Heart left ventricle (tissue), 16 donors: ENCODE measurements around the gene SPEG. TPM values are rescaled to one million over a fixed set of nuclear protein-coding genes. Genes with fewer than 3 reads are reported as not detected.

Experiments
- ATAC-seq, 4 donors: fragments of 200-7000 bp; cut with Tn5 transposase; one replicate each; pipeline ENCODE4 v1.9.1; 2020 to 2022; ENCODE audit warnings: moderate library complexity in 4 of 4, mild to moderate bottlenecking in 3 of 4, moderate number of reproducible peaks in 1 of 4
- DNase-seq, 5 donors: peaks; one replicate each; pipeline ENCODE4 v3.0.0-alpha.2; 2020
- H3K27ac ChIP-seq, 12 donors: fragments of 200-600 bp; sonication (generic) in 4 of 12; one replicate each; pipeline versions ENCODE4 v1.5.0 to v1.8.0; 2016 to 2022; ENCODE audit warnings: mild to moderate bottlenecking in 2 of 12
- H3K27me3 ChIP-seq, 9 donors: fragments of 200-600 bp; sonication (generic) in 2 of 9; one replicate each; pipeline versions ENCODE4 v1.5.1 to v1.8.0; 2016 to 2022; ENCODE audit warnings: mild to moderate bottlenecking in 3 of 9
- H3K36me3 ChIP-seq, 9 donors: fragments of 200-600 bp; sonication (generic) in 2 of 9; one replicate each; pipeline versions ENCODE4 v1.5.0 to v1.8.0; 2018 to 2022; ENCODE audit warnings: mild to moderate bottlenecking in 2 of 9
- H3K4me1 ChIP-seq, 12 donors: fragments of 200-600 bp; sonication (generic) in 4 of 12; one replicate each; pipeline versions ENCODE4 v1.5.0 to v1.8.0; 2016 to 2022; ENCODE audit warnings: mild to moderate bottlenecking in 3 of 12
- H3K4me3 ChIP-seq, 12 donors: fragments of 200-600 bp; sonication (generic) in 4 of 12; one replicate each; pipeline versions ENCODE4 v1.5.0 to v1.8.0; 2017 to 2022; ENCODE audit warnings: mild to moderate bottlenecking in 9 of 12, moderate library complexity in 4 of 12
- H3K9me3 ChIP-seq, 12 donors: fragments of 200-600 bp; sonication (generic) in 4 of 12; one replicate each; pipeline versions ENCODE4 v1.5.0 to v1.8.0; 2016 to 2022; ENCODE audit warnings: mild to moderate bottlenecking in 1 of 12
- POLR2A ChIP-seq, 2 donors: fragments of 450-650 bp; IDR thresholded peaks; one replicate each; pipeline ENCODE4 v1.6.1; 2017; ENCODE audit warnings: antibody characterized with exemption in 2 of 2, mild to moderate bottlenecking in 2 of 2, moderate library complexity in 2 of 2
- WGBS, 4 donors: extraction: QIAGEN DNeasy Blood & Tissue Kit in 2 of 4; methylation state at CpG; one replicate each; pipeline versions ENCODE4 v1.1.5 to v1.1.7; 2013 to 2018; 5-methylcytosine and 5-hydroxymethylcytosine counted together
- intact Hi-C, 10 donors: fragments of 100-400 bp; cut with DNase I; formaldehyde crosslinking; loops; one replicate each; pipeline versions ENCODE4 v1.11.1 to v1.14.2; 2022
- polyA plus RNA-seq, 2 donors: library from polyadenylated mRNA; stranded (reverse); fragments of 200-250 nt; gene quantifications; one replicate each; pipeline ENCODE4 v1.2.3, GENCODE V29; 2013
- total RNA-seq, 9 donors: library from RNA; depleted of rRNA in 2 of 9; stranded (reverse); fragments of >200 nt in 2 of 9; fragmentation: NEBNext Ultra II Directional in 3 of 9; extraction: Animal tissue kit (Norgen Biotek cat#: 25700) in 3 of 9; gene quantifications; one replicate each; pipeline versions ENCODE4 v1.1.0 to v1.2.4, GENCODE V29; 2016 to 2023
- TF ChIP-seq, protein P1 (sequence below), 12 donors: fragments of 200-600 bp; sonication (generic) in 4 of 12; IDR thresholded peaks; one replicate each; pipeline versions ENCODE4 v1.5.0 to v1.8.0; 2018 to 2022; ENCODE audit warnings: antibody characterized with exemption in 12 of 12, mild to moderate bottlenecking in 5 of 12
- donor health status: ischemic (EF 13 %, LVEDD 7.1; RV severe dilation, severe dysfunction).
- donor health status: healthy with polysubstance abuse.
- donor health status: DM: no; HTN: yes; CAD: no.
- donor health status: DM: no; HTN: no; CAD: no.
- donor health status: ischemic (EF 25% LVEDD 6.9; RV normal size, moderate dysfunction).
- donor health status: ischemic (EF 25% LVEDD 5.7; RV mildly dilated, moderate dysfunction).
- donor health status: healthy.
- donor health status: DM: yes; HTN: yes; CAD: no.
- donor health status: ischemic (EF 35%, LVEDD 5.7; RV mildly dilated, moderate dysfunction).
- donor health status: nonischemic (EF 11% LVEDD 7.7; RV severe dilation, severe dysfunction).
- donor health status: DM: yes; HTN: yes; CAD: no.
- donor health status: PGD.
- donor health status: ischemic (EF 29% LVEDD 5.4; RV normal size, mild dysfunction).
- donor health status: nonischemic (EF 23%, LVEDD 6.1; RV moderate dilation, normal function).

Gene SPEG
- total and polyA plus RNA-seq, 11 donors = 64.8 to 150 (median 108) TPM

DNA sequence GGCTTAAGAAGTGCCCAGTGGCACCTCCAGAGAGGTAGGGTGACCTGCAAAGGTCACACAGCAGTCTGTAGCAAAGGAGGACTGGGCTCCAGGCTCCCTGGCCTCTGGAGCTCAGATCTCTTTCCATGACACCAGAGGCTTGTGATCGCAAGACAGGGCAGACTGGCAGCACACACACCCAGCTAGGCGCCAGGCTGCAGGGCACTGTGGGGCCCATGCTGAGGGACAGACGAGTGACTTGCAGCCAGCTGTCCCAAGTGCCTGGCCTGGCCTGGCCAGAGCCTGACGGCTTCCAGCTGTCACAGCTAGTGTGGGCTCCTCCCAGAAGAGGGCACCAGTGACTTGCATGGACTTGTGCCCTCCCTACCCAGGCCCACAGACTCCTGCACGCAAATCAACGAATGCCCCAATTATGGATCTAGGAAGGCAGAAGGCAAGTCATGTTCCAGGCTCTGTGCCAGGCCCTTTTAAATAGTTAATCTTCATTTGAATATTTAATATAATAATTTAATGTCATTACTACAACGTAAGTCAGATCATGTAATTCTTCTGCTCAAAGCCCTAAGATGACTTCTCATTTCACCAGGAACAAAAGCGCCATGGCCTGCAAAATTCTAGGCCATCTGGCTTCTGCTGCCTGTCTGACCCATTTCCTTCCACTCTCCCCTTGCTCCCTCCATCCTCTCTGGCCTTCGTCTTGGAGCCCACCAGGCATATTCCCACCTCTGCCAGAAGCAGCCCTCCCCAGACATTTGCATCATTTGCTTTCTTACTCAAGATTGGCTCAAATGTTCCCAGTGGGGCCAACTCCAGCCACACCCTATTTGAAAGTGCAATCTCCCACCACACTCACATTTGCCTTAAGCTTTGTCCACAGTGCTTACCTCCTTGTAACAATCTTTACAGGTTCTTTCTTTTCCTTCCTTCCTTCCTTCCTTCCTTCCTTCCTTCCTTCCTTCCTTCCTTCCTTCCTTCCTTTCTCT, 3.7 kb upstream of the SPEG start:
- Histone ChIP-seq H3K4me3 (no peak overlapping the region), H3K4me1 (peaks cover 0 to 31% (median 7%) of the 10 kb centered on the region in 12 donors), H3K36me3 (peaks cover 0 to 17% (median 0%) of the 10 kb centered on the region in 9 donors), H3K27me3 (peaks cover 0 to 20% (median 9%) of the 10 kb centered on the region in 9 donors), H3K27ac (peak overlapping the region in 11 of 12 donors; percentile 35 to 96 (median 75)), H3K9me3 (no peaks in the 10 kb centered on the region)
- 40 to 46% (median 42%) methylated on average over 8 to 9 of the region's 9 CpGs for WGBS, 4 donors
- peak; percentile 70 to 81 (median 74) for ATAC-seq
- peak in 4 of 5 donors; percentile 70 to 88 (median 80) for DNase-seq
- intact Hi-C loops = loop anchor here in 2 of 10 donors (2.0 kb wide), 2 partner anchors 26 to 44 kb away; no protein-coding TSS in a partner anchor
- TF ChIP-seq POLR2A (IDR thresholded peaks at IDR 0.05) = no peak
- TF ChIP-seq, protein P1, sequence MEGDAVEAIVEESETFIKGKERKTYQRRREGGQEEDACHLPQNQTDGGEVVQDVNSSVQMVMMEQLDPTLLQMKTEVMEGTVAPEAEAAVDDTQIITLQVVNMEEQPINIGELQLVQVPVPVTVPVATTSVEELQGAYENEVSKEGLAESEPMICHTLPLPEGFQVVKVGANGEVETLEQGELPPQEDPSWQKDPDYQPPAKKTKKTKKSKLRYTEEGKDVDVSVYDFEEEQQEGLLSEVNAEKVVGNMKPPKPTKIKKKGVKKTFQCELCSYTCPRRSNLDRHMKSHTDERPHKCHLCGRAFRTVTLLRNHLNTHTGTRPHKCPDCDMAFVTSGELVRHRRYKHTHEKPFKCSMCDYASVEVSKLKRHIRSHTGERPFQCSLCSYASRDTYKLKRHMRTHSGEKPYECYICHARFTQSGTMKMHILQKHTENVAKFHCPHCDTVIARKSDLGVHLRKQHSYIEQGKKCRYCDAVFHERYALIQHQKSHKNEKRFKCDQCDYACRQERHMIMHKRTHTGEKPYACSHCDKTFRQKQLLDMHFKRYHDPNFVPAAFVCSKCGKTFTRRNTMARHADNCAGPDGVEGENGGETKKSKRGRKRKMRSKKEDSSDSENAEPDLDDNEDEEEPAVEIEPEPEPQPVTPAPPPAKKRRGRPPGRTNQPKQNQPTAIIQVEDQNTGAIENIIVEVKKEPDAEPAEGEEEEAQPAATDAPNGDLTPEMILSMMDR (IDR thresholded peaks at IDR 0.05) = peak in 8 of 12 donors; percentile 18 to 49 (median 36)

DNA sequence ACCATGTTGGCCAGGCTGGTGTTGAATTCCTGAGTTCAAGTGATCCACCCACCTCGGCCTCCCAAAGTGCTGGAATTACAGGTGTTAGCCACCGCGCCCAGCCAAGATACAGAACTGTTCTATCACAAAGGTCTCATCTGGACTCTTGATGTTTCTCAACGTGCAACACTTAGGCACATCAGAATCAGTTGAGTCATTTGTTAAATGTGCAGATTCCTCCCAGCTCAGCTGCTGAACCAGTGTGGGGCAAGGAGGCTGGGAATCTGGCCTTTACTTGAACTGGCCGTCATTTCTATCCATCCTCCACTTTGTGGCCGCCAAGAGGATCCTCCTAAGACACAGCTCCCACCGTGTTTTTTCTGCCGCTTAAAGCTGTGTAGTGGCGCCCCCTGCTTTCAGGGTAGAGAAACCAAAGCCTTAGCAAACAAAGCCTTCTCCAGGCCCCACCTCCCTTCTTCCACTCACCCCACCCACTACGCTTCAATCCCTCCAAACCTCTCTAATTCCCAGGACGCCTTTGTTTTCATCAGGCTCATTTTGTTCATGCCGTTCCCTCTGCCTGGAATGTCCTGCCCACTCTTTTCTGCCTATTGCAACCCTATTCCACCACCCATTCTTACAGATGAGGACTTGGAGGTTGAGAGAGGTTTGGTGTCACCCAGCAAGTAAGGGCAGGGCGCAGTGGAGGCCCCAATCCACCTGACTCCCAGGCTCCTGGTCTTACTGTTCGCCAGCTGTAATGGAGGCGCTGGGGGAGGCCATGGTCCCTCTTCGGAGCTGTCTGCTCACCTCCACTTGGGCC, 776 bp upstream of the SPEG start:
- Histone ChIP-seq H3K27me3 (peaks cover 0 to 31% (median 11%) of the 10 kb centered on the region in 9 donors), H3K27ac (peak overlapping the region; percentile 81 to 98 (median 92)), H3K4me3 (peak overlapping the region in 10 of 12 donors; percentile 50 to 72 (median 54)), H3K4me1 (peaks cover 0 to 52% (median 7%) of the 10 kb centered on the region in 12 donors), H3K36me3 (no peaks in the 10 kb centered on the region), H3K9me3 (no peaks in the 10 kb centered on the region)
- peak; percentile 10 to 29 (median 16) for ATAC-seq
- WGBS, 4 donors = 51 to 57% (median 53%) methylated on average over 16 of the region's 16 CpGs
- TF ChIP-seq, protein P1 (IDR thresholded peaks at IDR 0.05) = peak in 9 of 12 donors; percentile 22 to 54 (median 39)
- no peak for TF ChIP-seq POLR2A (IDR thresholded peaks at IDR 0.05)
- intact Hi-C loops = loop anchor here in 3 of 10 donors (2.0 kb wide), 2 partner anchors 19 to 29 kb away; no protein-coding TSS in a partner anchor
- DNase-seq = peak in 1 of 5 donors; percentile 56

DNA sequence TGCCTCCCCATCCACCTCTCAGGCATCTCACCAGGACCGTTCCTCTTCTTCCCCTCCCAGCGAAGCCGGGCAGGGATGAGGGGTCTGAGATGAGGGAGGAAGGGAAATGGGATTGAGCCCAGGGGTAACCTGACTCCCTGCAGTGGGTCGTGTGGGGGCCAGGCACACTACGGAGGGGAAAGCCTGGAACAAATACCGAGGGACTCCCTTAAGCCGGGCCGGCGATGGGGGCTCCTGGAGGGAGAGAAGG, 250 bp upstream of the SPEG start:
- TF ChIP-seq, protein P1 (IDR thresholded peaks at IDR 0.05) = no peak
- no peak for TF ChIP-seq POLR2A (IDR thresholded peaks at IDR 0.05)
- no peaks in the 10 kb centered on the region for H3K9me3 ChIP-seq
- DNase-seq (no peak), ATAC-seq (no peak)
- peaks cover 0 to 33% (median 11%) of the 10 kb centered on the region in 9 donors for H3K27me3 ChIP-seq
- intact Hi-C loops = loop anchor here in 3 of 10 donors (2.0 kb wide), 2 partner anchors 18 to 30 kb away; no protein-coding TSS in a partner anchor
- no peaks in the 10 kb centered on the region for H3K36me3 ChIP-seq
- H3K4me1 ChIP-seq = peaks cover 0 to 54% (median 7%) of the 10 kb centered on the region in 12 donors
- H3K4me3 ChIP-seq = peak overlapping the region in 11 of 12 donors; percentile 43 to 72 (median 52)
- H3K27ac ChIP-seq = peak overlapping the region; percentile 81 to 98 (median 92)
- WGBS, 4 donors = 6 to 16% (median 13%) methylated on average over 9 of the region's 9 CpGs
